CD4-positive, alpha-beta T cell treated with Interleukin-17A for 4 hours (primary cell): ENCODE data around the gene VANGL2.

Experiments
- DNase-seq: peaks from one replicate; pipeline ENCODE4 v3.0.0-alpha.2; 2020; ENCODE audit warnings: mixed read lengths

The VANGL2 gene

DNA sequence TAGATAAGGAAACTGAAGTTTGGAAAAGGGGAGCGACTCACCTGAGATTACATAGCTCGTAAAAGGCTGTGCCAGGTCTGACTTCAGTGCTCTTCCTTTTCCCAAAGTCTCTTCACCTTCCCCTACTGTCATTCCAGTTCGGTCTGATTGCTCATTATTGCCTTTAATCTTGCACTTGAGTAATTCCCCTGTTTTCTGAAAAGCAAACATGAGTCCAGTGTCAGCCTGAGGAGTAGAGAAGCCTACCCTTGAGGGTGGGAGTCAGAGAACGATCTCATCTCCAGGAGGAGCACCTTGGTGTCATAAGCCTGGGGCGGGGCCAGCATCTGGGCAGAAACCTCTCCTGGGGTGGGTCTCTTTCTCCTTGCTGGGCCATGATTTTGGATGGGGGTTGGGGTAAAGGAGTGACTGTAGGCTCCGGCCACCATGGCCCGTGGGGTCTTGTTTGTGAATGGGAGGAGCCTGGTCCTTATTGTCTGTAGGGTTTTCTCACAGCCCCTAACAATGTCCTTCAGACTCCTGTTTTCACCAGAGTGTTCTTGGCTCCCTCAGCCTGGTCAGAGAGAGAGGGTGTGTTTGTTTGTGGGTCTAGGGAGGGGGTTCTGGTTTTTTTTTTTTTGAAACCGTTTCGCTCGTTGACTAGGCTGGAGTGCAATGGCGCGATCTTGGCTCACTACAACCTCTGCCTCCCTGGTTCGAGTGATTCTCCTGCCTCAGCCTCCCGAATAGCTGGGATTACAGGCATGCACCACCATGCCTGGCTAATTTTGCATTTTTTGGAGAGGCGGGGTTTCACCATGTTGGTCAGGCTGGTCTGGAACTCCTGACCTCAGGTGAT, 6.0 kb downstream of the VANGL2 start:
- DNase-seq, result no peak

- DNase-seq, result no peak
Measured at GRCh38 chr1:160407839-160408801, 7.8 kb downstream of the VANGL2 start.

- no peak for DNase-seq
Measured at GRCh38 chr1:160408864-160409263, 8.5 kb downstream of the VANGL2 start.

DNA sequence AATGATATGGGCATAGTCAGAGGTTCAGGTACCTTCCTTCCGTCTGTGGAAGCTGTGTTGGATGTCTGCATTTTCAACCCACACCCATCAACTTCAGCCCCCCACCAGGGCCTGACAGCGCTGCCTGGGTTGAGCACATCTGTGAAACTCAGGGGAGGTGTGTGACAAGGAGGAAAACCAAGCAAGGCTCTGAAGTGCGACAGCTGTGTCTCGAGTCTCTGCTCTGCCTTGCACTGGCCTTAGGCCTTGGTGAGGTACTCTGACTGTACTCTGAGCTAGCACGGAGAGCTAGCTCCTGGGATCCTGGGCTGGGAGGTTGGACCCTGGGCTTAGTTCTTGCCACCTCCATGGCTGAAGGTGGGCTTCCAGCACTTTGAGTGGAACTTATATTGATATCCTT, 9.1 kb downstream of the VANGL2 start:
- no peak for DNase-seq

GRCh38 chr1:160410406-160411005, 10.1 kb downstream of the VANGL2 start:
- DNase-seq, result no peak

DNA sequence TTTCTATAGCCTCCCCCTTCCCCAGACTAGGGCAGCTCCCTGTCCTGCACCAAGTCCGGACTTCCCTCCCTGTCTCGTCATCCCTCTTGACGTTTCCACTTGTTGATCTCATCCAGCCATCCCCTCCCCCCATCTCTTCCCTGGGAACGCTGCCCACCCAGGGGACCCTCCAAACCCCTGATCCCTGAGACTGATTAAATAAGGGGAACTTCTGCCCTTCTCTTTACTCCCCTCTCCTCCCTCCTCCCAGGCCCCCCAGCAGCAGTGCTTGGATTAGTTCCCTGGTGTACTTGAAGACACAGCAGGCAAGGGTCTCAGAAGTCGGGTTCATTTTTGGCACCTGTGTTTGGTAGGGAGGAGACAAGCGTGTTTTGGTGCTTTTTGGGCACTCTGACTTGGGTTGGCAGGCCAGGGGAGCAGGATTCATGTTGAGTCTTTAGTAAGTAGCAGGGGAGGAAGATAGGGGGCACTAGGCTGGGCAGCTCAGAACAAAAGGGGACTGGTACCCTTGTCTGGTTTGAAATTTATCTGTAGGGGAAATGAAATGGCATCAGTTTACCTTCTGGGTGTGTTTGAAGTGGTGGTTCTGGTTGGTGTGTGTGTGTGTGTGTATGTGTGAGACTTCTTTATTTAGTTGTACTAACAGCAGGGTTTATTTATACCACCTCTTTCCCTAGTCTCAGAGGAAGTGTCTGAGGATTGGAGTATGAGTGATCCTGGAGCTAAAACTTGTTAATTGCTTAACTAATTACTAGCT, 11.1 kb downstream of the VANGL2 start:
- no peak for DNase-seq

DNA sequence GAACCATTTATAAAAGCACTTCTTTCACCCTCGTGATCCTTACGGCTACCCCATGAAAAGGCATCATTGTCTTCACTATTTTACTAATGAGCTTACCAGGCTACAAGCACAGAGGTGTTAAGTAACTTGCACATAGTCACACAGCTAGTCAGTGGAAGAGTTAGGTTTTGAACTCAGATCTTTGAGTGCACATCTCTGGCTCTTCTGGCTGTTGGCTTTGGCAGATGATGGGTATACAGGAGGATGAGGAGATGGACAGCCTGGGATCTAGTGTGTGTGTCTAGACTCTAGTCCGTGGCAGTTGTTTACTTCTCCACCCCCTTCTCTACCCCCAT, 11.6 kb downstream of the VANGL2 start:
- DNase-seq, result no peak

- no peak for DNase-seq
Measured at GRCh38 chr1:160413716-160414115, 13.4 kb downstream of the VANGL2 start.

GRCh38 chr1:160414881-160415280, 14.5 kb downstream of the VANGL2 start:
- DNase-seq, result no peak

- DNase-seq, result no peak
Measured at GRCh38 chr1:160415696-160416290, 15.4 kb downstream of the VANGL2 start.

GRCh38 chr1:160416369-160416768, 16.0 kb downstream of the VANGL2 start:
- no peak for DNase-seq

GRCh38 chr1:160418483-160418882, 18.1 kb downstream of the VANGL2 start:
- DNase-seq, result no peak

GRCh38 chr1:160419150-160419837, 18.9 kb downstream of the VANGL2 start:
- DNase-seq, result no peak

DNA sequence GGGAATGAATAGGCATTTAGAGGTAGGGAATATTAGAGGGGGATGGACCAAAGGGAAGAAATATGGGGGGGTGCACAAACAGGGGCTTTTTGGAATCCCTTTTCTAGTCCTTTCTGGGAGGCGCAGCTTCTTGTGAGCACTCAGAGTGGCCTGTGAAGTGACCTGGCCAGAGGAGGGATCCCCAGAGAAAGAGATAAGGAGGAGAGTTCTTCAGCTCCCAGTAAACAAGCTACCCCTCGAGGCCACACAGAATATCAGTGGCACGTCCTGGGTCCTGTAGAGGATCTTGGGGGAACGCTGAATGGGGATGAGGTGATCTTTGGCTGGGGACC, 19.4 kb downstream of the VANGL2 start:
- no peak for DNase-seq

GRCh38 chr1:160420881-160421842, 20.8 kb downstream of the VANGL2 start:
- DNase-seq, result no peak

- no peak for DNase-seq
Measured at GRCh38 chr1:160421881-160422280, 21.5 kb downstream of the VANGL2 start.

- no peak for DNase-seq
Measured at GRCh38 chr1:160423966-160424365, 23.6 kb downstream of the VANGL2 start.

DNA sequence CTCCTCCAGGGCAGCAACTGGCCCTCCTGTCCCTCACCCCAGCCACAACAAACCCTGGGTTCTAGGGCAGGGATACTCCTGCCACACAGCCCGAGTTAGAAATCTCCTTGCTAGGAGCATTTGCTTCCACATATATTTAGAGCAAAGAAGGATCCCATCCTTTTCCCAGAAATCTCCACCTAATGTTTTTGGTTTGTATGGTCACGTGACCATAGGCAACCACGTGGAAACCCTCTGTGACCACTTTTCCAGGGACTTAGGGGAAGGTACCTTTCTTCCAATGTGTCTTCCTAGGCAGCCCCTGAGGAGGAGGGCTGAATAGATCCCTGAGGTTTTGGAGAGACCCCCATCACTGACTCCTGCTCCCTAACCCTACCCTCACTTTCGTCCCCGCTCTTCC, 25.5 kb downstream of the VANGL2 start:
- DNase-seq, result no peak

DNA sequence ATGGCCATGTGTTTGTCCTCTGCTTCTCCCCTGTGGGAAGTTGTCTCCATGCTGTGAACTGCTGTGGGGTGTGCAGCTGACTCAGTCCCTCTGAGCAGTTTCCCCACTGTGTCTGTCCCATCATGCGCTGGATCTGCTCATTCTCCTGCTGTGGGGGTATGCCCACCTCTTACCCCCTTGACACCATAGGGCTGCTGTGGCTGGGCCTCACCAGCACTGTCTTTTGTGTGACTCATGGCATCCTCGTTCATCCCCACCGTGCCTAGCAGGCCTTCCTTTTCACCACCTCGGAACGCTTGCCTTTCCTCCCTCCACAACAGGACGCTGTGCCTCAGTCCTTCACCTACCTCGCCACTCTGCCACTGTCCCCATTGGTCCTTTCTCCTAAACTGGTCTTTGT, 27.3 kb downstream of the VANGL2 start:
- DNase-seq, result no peak

DNA sequence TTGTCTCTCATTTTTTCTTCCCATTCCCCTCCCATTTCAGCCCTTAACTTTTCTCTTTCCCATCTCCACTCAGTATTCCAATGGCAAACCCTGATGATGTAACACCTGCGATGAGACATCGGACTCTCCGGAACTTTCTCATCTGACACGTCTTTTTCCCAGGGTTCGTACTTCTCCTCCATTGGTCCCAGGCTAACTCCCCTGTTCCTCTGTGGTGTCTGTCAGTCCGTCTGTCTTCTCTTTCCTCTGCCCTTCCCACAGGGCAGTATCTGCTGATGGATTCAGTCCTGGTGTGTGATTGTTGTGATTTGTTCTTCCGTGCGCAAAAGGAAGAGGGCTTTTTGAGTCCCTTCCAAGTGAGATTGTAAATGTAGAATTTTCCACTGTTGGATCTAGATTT, 27.7 kb downstream of the VANGL2 start:
- DNase-seq, result no peak

DNA sequence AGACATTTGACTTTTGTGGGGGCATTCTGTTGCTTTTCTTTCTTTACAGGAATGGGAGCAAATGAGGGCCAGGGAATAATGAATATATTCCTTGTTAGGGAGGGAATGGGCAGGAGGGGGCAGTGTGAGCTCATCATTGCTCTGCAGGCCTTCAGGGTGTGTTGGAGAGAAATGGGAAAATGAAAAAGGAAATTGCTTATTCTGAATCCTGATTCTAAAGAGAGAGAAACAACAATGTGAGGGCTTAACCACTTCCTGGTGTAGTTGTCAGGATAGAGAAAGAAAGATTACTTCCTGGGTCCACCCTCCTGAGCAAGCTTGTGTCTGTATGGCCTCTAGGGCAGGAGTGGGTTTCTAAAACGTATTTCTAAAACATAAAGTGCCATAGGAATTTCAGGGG, 28.3 kb downstream of the VANGL2 start:
- DNase-seq, result peak; percentile 68
